Left cardiac atrium (tissue), 2 donors: ENCODE data around the gene SERPINB5. TPM values are rescaled to one million over a fixed set of nuclear protein-coding genes. Genes with fewer than 3 reads are reported as not detected.

Source experiments
- total RNA-seq, 2 donors: library from RNA; stranded (reverse); fragmentation: NEBNext Ultra II Directional; extraction: Animal tissue kit (Norgen Biotek cat#: 25700); gene quantifications; one replicate each; pipeline ENCODE4 v1.2.1, GENCODE V29; 2021
- donor health status: DM: no; HTN: yes; CAD: no; lungs with severe emphysema.
- donor health status: DM: yes; HTN: yes; CAD: no.

Gene SERPINB5
- total RNA-seq, 2 donors from 2014 or later = not detected

Other genes with a start within 250 kb of the SERPINB5 start
- gene BCL2, start 157.2 kb upstream of the SERPINB5 start, total RNA-seq = 10 to 100 TPM; 10.1 to 11.6 TPM
- 10 to 100 TPM; 48.0 to 58.1 TPM for gene KDSR, start 109.8 kb upstream of the SERPINB5 start, total RNA-seq
- gene VPS4B, start 54.5 kb upstream of the SERPINB5 start, total RNA-seq = 10 to 100 TPM; 21.4 to 28.5 TPM
- gene SERPINB12, start 65.4 kb downstream of the SERPINB5 start, total RNA-seq = not detected
- gene SERPINB13, start 110.4 kb downstream of the SERPINB5 start, total RNA-seq = not detected
- not detected for gene SERPINB4, start 167.3 kb downstream of the SERPINB5 start, total RNA-seq
- not detected for gene SERPINB3, start 184.9 kb downstream of the SERPINB5 start, total RNA-seq
- gene SERPINB11, start 226.0 kb downstream of the SERPINB5 start, total RNA-seq = not detected